Fibroblast of lung (primary cell): ENCODE measurements around the gene PIP4K2B.

Experiments
- EZH2 ChIP-seq: IDR thresholded peaks from 2 replicates; pipeline ENCODE4 v1.5.1; 2012; ENCODE audit warnings: low read length, control low read depth, mild to moderate bottlenecking; ENCODE audit errors: missing control alignments
- TF ChIP-seq, protein P1 (sequence below), 2 donors: IDR thresholded peaks in 1 of 2; conservative IDR thresholded peaks in 1 of 2; 1 replicate in 1 of 2; 2 replicates in 1 of 2; pipeline ENCODE4 v1.5.1; 2011 to 2012; ENCODE audit warnings: low read length in 2 of 2, control low read depth in 1 of 2, inconsistent platforms in 1 of 2, low read depth in 1 of 2, mild to moderate bottlenecking in 1 of 2

- TF ChIP-seq, protein P1, sequence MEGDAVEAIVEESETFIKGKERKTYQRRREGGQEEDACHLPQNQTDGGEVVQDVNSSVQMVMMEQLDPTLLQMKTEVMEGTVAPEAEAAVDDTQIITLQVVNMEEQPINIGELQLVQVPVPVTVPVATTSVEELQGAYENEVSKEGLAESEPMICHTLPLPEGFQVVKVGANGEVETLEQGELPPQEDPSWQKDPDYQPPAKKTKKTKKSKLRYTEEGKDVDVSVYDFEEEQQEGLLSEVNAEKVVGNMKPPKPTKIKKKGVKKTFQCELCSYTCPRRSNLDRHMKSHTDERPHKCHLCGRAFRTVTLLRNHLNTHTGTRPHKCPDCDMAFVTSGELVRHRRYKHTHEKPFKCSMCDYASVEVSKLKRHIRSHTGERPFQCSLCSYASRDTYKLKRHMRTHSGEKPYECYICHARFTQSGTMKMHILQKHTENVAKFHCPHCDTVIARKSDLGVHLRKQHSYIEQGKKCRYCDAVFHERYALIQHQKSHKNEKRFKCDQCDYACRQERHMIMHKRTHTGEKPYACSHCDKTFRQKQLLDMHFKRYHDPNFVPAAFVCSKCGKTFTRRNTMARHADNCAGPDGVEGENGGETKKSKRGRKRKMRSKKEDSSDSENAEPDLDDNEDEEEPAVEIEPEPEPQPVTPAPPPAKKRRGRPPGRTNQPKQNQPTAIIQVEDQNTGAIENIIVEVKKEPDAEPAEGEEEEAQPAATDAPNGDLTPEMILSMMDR (conservative IDR thresholded peaks at IDR 0.05 in 1 of 2, IDR thresholded peaks at IDR 0.05 in 1 of 2; ENCODE audit: low read depth in 1 of 2, low read length in 2 of 2), result no peak
- no peak for TF ChIP-seq EZH2
Observed at GRCh38 chr17:38762231-38762630, 37.1 kb downstream of the PIP4K2B start.
